HG03432 (cell line): ENCODE measurements around the gene ARHGEF39.

ENCODE experiments used
- ATAC-seq: cut with Tn5 transposase; IDR thresholded peaks from one replicate; pipeline ENCODE4 v1.9.1; 2021; ENCODE audit warnings: mild to moderate bottlenecking, moderate library complexity; ENCODE audit not compliant: unreplicated experiment

Gene ARHGEF39

GRCh38 chr9:35679091-35679490 is 14.1 kb upstream of the ARHGEF39 start:
- no peak for ATAC-seq

GRCh38 chr9:35675732-35676392 is 10.9 kb upstream of the ARHGEF39 start:
- no peak for ATAC-seq

GRCh38 chr9:35675204-35675603 is 10.2 kb upstream of the ARHGEF39 start:
- ATAC-seq, result no peak

GRCh38 chr9:35674025-35674361 is 9.0 kb upstream of the ARHGEF39 start:
- no peak for ATAC-seq

- no peak for ATAC-seq
These were observed 8.4 kb upstream of the ARHGEF39 start, which contains the start of gene CA9 for GRCh38 chr9:35673132-35674024. CA9 (plus strand) TSS chr9:35673928; CDS start chr9:35673960, 32 bp downstream.

GRCh38 chr9:35669331-35670145 is 4.5 kb upstream of the ARHGEF39 start:
- ATAC-seq, result no peak

GRCh38 chr9:35667939-35668338 is 2.9 kb upstream of the ARHGEF39 start:
- no peak for ATAC-seq

- no peak for ATAC-seq
These were observed 1.6 kb upstream of the ARHGEF39 start for GRCh38 chr9:35666549-35666948.

- no peak for ATAC-seq
These were observed 1.1 kb upstream of the ARHGEF39 start for GRCh38 chr9:35666045-35666444.

- no peak for ATAC-seq
These were observed 450 bp upstream of the ARHGEF39 start for GRCh38 chr9:35665471-35665818.

GRCh38 chr9:35662437-35662836 is 2.6 kb downstream of the ARHGEF39 start:
- ATAC-seq, result no peak

- no peak for ATAC-seq
These were observed 3.1 kb downstream of the ARHGEF39 start for GRCh38 chr9:35661756-35662350.

GRCh38 chr9:35660966-35661415 is 4.0 kb downstream of the ARHGEF39 start:
- no peak for ATAC-seq

GRCh38 chr9:35659340-35659739 is 5.7 kb downstream of the ARHGEF39 start:
- no peak for ATAC-seq

GRCh38 chr9:35658968-35659220 is 6.1 kb downstream of the ARHGEF39 start:
- ATAC-seq, result no peak

GRCh38 chr9:35658137-35658967 is 6.6 kb downstream of the ARHGEF39 start, which contains the start of gene CCDC107:
CCDC107 (plus strand) TSS chr9:35658292; CDS start chr9:35658380, 88 bp downstream.
- ATAC-seq, result peak; percentile 66

GRCh38 chr9:35657546-35658136 is 7.4 kb downstream of the ARHGEF39 start, which contains the start of gene RMRP:
RMRP (minus strand) TSS chr9:35658019.
- ATAC-seq, result peak; percentile 86

GRCh38 chr9:35656831-35657545 is 8.0 kb downstream of the ARHGEF39 start:
- ATAC-seq, result no peak

GRCh38 chr9:35656348-35656747 is 8.6 kb downstream of the ARHGEF39 start:
- no peak for ATAC-seq
